Omental fat pad (tissue), 4 donors: ENCODE data around the gene SS18. TPM values are rescaled to one million over a fixed set of nuclear protein-coding genes. Genes with fewer than 3 reads are reported as not detected.

Experiments
- ATAC-seq: fragments of 150-250 bp; one replicate; pipeline ENCODE4 v1.9.1; 2016; ENCODE audit warnings: mild to moderate bottlenecking, moderate library complexity; ENCODE audit not compliant: low FRiP score
- DNase-seq: peaks from one replicate; pipeline ENCODE4 v3.0.0-alpha.2; 2019; ENCODE audit warnings: low spot score
- total RNA-seq, 4 donors: library from RNA; depleted of rRNA; stranded (reverse); fragments of >200 nt; gene quantifications; one replicate each; pipeline ENCODE4 v1.1.0, GENCODE V29; 2016
- TF ChIP-seq, protein P1 (sequence below), 3 donors: fragments of 450-650 bp; IDR thresholded peaks; one replicate each; pipeline ENCODE4 v1.5.1; 2016 to 2017; ENCODE audit warnings: antibody characterized with exemption in 3 of 3, mild to moderate bottlenecking in 3 of 3, moderate library complexity in 2 of 3

The SS18 gene
- total RNA-seq, 4 donors from 2014 or later = 93.3 to 125 (median 107) TPM

GRCh38 chr18:25974630-25975077 is 115.8 kb downstream of the SS18 start:
- DNase-seq (no peak), ATAC-seq (no peak)
- TF ChIP-seq, protein P1, sequence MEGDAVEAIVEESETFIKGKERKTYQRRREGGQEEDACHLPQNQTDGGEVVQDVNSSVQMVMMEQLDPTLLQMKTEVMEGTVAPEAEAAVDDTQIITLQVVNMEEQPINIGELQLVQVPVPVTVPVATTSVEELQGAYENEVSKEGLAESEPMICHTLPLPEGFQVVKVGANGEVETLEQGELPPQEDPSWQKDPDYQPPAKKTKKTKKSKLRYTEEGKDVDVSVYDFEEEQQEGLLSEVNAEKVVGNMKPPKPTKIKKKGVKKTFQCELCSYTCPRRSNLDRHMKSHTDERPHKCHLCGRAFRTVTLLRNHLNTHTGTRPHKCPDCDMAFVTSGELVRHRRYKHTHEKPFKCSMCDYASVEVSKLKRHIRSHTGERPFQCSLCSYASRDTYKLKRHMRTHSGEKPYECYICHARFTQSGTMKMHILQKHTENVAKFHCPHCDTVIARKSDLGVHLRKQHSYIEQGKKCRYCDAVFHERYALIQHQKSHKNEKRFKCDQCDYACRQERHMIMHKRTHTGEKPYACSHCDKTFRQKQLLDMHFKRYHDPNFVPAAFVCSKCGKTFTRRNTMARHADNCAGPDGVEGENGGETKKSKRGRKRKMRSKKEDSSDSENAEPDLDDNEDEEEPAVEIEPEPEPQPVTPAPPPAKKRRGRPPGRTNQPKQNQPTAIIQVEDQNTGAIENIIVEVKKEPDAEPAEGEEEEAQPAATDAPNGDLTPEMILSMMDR (IDR thresholded peaks at IDR 0.05) = no peak

Other genes with a start within 250 kb of the SS18 start
- gene PSMA8, start 43.3 kb upstream of the SS18 start, total RNA-seq = not detected
- 10 to 100 TPM in 3 of 4 donors, 1 to 10 TPM in 1; 7.4 to 38.9 (median 14.9) TPM for gene TAF4B, start 135.8 kb upstream of the SS18 start, total RNA-seq